Mononuclear cell (primary cell): ENCODE measurements around the gene ERLIN1. TPM values are rescaled to one million over a fixed set of nuclear protein-coding genes. Genes with fewer than 3 reads are reported as not detected.
"Not testable (repeated sequence)": the region's sequence is repeated elsewhere in the genome, so short reads cannot be mapped to it uniquely, and the experiment has no call there.

ENCODE experiments used
- H3K27me3 ChIP-seq: 2 replicates; pipeline ENCODE4 v1.6.0; 2011; ENCODE audit warnings: low read length, control low read depth; ENCODE audit not compliant: insufficient read depth
- H3K4me1 ChIP-seq: 2 replicates; pipeline ENCODE4 v1.5.1; 2011; ENCODE audit warnings: mild to moderate bottlenecking, low read length, control low read depth; ENCODE audit not compliant: insufficient read depth
- H3K4me3 ChIP-seq: 2 replicates; pipeline ENCODE4 v1.5.1; 2011; ENCODE audit warnings: mild to moderate bottlenecking, low read length, moderate library complexity
- H3K9me3 ChIP-seq: 2 replicates; pipeline ENCODE4 v1.5.1; 2011; ENCODE audit warnings: low read depth, mild to moderate bottlenecking, control low read depth, low read length
- total RNA-seq: library from RNA; depleted of rRNA; stranded (reverse); fragments of >200 nt; gene quantifications from one replicate; pipeline ENCODE4 v1.2.3, GENCODE V29; 2012

Gene ERLIN1
- total RNA-seq, 1 donor, result 2.7 TPM

DNA sequence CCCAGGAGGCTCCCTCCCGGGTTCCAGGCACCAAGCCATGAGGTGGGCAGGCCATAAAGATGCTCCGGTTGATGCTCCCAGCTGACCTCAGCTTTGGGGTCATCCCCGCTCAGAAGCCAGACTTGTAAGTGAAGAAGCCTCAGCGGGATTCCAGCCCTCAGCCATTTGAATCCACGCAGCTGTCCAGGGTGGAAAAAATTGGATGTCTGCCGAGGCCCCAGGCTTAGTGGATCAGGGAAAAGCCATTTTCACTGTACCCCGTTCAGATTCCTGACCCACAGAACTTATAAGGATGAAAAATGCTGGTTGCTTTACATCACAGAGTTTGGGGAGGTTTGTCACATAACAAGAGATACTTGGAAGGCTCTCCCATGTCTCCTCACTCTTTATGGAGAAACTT lies 55.0 kb downstream of the ERLIN1 start:
- Histone ChIP-seq H3K27me3 (no peaks in the 10 kb centered on the region), H3K4me1 (no peaks in the 10 kb centered on the region), H3K9me3 (peaks cover 10% of the 10 kb centered on the region), H3K4me3 (no peak overlapping the region)

DNA sequence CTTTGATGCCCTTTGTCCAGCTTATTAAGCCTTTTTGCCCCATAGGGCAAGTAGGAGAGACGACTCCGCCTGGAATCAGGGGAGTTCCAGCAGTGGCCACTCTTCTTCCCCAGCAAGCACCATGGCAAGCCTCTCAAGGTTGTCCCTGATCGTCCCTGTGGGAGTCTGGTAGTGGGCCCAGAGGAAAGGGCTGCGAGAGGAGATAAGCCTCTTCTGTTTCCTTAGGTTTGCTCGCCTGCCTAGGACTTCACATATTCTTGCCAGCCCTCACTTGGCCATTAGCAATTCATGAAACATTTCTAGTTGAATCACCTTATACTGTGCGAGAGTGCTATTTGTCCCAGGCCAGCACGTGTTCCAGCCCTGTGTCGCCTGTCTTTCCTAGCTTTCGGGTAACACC lies 56.4 kb downstream of the ERLIN1 start:
- H3K4me3 ChIP-seq, result no peak overlapping the region
- no peaks in the 10 kb centered on the region for H3K9me3 ChIP-seq
- H3K4me1 ChIP-seq, result no peaks in the 10 kb centered on the region
- H3K27me3 ChIP-seq, result no peaks in the 10 kb centered on the region

DNA sequence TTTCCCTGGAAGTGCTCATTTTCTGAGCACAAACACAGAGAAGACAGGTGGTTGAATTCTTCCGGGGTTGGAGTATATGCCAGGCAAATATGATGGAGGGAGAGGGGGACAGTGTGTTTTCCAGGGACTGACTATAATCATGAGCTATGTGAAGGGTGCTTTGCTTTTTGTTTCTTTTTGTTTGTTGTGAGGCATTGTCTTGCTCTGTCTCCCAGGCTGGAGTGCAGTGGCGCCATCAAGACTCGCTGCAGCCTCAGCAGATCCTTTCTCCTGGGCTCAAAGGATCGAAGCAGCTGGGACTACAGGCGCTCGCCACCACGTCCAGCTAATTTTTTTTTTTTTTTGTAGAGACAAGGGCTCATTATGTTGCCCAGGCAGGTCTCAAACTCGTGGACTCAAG lies 56.9 kb downstream of the ERLIN1 start:
- no peaks in the 10 kb centered on the region for H3K4me1 ChIP-seq
- no peaks in the 10 kb centered on the region for H3K9me3 ChIP-seq
- no peaks in the 10 kb centered on the region for H3K27me3 ChIP-seq
- H3K4me3 ChIP-seq, result no peak overlapping the region

DNA sequence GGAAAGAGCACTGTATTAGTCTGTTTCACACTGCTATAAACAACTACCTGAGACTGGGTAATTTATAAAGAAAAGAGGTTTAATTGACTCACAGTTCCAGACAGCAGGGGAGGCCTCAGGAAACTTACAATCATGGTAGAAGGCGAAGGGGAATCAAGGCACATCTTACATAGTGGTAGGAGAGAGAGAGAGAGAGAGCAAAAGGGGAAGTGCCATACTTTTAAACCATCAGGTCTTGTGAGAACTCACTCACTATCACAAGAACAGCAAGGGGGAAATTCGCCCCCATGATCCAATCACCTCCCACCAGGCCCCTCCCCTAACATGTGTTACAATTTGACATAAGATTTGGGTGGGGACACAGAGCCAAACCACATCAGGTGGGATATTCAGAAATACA lies 60.5 kb downstream of the ERLIN1 start:
- not testable (repeated sequence) for H3K9me3 ChIP-seq, H3K4me1 ChIP-seq, H3K27me3 ChIP-seq, H3K4me3 ChIP-seq

DNA sequence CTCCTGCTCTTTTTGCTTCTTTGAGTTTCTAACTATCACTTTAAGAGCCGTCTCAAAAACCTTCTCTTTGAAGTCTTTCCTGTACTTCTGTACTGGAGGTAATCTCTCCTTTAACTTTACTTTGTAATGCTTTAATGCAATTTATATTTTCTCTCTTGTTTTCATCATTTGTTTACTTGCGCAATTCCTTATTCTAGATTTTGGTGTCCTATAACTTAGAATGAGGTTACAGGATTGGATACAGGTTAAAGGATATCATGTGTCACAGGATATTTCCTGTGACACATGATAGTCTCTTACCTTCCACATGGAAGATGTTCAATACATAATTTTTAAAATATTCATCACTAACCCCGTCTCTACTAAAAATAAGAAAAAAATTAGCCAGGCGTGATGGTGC lies 61.7 kb downstream of the ERLIN1 start:
- no peak overlapping the region for H3K4me3 ChIP-seq
- H3K4me1 ChIP-seq, result no peaks in the 10 kb centered on the region
- no peaks in the 10 kb centered on the region for H3K27me3 ChIP-seq
- no peaks in the 10 kb centered on the region for H3K9me3 ChIP-seq

DNA sequence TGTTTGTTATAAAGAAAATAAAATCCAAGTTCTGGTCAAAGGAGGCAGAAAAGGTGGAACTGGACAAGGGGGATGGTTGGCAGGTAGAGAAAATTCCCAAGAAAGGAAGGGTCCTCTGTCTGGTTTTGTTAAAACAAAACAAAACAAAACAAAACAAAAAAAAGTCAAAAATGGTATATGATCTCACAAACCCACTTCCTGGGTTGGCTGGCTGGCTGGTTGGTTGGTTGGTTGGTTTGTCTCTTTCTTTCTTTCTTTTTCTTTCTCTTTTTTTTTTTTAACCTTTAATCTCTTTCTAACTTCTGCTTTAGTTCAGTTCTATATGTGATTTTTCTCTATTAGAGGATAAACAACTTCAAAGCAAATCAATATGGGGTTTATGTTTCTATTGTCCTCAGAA lies 63.0 kb downstream of the ERLIN1 start:
- Histone ChIP-seq H3K9me3 (no peaks in the 10 kb centered on the region), H3K4me3 (no peak overlapping the region), H3K27me3 (no peaks in the 10 kb centered on the region), H3K4me1 (no peaks in the 10 kb centered on the region)

DNA sequence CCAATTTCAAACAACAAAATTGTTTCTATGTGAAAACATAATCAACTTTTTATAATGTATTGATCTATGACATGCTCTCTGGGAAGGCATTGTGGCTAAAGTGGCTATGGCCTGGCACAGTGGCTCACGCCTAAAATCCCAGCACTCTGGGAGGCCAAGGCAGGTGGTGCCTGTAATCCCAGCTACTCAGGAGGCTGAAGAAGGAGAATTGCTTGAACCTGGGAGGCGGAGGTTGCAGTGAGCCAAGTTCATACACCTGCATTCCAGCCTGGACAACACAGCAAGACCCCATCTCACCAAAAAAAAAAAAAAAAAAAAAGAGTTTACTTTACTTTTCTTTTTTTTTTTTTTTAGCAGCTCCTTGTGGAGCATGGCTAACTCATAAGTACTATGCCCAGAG lies 65.3 kb downstream of the ERLIN1 start:
- Histone ChIP-seq H3K4me3 (no peak overlapping the region), H3K4me1 (no peaks in the 10 kb centered on the region), H3K9me3 (no peaks in the 10 kb centered on the region), H3K27me3 (peaks cover 5% of the 10 kb centered on the region)

DNA sequence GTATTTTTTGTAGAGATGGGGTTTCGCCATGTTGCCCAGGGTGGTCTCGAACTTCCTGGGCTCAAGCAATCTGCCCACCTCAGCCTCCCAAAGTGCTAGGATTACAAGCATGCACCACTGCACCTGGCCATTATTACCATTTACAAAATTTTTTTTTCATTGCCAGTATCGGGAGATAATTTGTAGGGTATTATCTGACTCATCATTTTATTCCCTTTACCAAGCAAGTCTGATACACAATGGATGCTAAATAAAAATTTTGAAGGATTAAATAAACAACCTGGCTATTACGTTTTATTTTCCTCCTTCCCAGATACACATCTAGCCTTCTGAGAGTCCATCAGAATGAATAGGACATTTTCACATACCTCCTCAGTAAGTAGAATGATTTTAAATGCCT lies 66.1 kb downstream of the ERLIN1 start:
- Histone ChIP-seq H3K4me3 (no peak overlapping the region), H3K27me3 (peaks cover 5% of the 10 kb centered on the region)

DNA sequence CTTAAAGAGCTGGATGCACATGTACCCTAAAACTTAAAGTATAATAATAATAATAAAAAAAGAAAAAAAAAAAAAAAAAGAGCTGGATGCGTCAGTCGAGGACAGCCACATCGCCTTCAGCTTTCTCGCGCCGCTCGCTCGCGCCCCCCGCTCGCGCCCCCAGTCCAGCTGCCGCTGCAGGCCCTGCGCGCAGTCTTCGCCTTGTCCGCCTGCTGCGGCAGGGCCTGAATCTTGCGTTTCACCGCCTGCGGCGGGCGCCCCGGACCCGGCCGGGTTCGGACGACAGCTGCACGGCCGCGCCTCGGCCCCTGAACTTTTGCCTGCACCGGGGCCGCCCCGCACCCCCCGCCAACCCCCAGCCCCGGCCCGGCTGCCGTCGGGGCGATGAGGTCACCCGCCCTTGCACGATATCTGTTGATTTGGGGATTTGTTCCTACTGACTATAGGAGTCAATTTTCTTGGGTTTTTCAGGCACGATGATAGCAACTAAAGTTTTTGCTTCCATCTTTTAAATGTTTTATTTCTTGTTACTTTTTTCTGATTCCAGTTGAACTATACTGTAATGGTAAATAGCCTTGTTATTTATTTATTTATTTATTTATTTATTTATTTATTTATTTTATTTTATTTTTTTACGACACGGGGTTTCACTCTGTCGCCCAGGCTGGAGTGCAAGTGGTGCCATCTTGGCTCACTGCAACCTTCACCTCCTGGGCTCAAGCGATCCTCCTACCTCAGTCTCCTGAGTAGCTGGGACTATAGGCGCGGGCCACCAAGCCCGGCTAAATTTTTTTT lies 70.7 kb downstream of the ERLIN1 start:
- H3K4me3 ChIP-seq, result no peak overlapping the region
- peaks cover 7% of the 10 kb centered on the region for H3K27me3 ChIP-seq
- no peaks in the 10 kb centered on the region for H3K9me3 ChIP-seq
- H3K4me1 ChIP-seq, result no peaks in the 10 kb centered on the region

More for the DNA sequence above, 66.1 kb downstream of the ERLIN1 start:
- Histone ChIP-seq H3K9me3 (no peaks in the 10 kb centered on the region), H3K4me1 (no peaks in the 10 kb centered on the region)

DNA sequence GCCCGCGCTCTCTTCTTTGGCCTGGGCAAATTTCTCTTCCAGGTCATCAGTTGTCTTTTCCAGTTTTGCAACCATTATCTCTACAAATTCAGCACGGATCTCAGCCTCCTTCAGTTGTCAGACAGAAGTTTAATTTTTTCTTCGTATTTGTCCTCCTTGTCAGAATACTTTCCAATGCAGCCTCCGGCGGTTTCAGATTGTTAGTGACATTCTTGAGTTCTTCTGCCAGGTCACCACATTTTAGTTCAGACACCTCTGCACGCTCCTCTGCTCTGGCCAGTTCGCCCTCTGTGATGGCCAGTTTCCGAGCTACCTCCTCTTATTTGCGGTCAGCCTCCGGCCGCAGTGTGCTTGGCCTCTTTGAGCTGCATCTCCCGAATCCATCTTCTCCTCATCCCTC lies 71.4 kb downstream of the ERLIN1 start:
- no peaks in the 10 kb centered on the region for H3K4me1 ChIP-seq
- no peak overlapping the region for H3K4me3 ChIP-seq
- H3K9me3 ChIP-seq, result no peaks in the 10 kb centered on the region
- H3K27me3 ChIP-seq, result peaks cover 7% of the 10 kb centered on the region

DNA sequence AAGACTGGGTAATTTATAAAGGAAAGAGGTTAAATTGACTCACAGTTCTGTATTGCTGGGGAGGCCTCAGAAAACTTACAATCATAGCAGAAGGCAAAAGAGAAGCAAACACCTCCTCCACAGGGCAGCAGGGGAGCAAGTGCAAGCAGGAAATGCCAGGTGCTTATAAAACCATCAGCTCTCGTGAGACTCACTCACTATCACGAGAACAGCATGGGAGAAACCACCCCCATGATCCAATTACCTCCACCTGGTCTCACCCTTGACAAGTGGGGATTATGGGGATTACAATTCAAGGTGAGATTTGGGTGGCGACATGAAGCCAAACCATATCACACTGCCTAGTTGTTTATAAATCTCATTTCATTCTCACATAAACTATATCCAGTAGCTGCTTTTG lies 76.2 kb downstream of the ERLIN1 start:
- Histone ChIP-seq H3K4me3 (no peak overlapping the region), H3K9me3 (no peaks in the 10 kb centered on the region), H3K27me3 (peaks cover 2% of the 10 kb centered on the region), H3K4me1 (no peaks in the 10 kb centered on the region)

DNA sequence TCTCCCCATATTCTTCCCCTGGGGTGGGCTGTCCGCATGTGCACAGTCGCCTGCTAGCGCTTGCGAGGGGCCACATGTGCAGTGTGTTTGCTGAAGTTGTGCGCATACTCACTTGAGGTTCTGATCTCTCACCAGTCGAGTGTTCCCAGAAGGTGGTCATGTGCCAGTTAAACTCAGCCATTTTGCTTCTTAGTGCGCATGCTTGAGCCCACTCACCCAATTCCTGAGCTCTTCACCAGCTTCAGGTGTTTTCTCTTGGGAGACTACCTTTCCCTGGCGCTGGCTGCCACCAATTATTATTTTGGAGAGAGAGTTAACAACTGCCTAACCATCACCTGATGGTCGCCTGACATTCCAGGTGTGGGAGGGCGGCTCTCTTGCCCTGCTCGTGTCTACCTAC lies 79.0 kb downstream of the ERLIN1 start:
- Histone ChIP-seq H3K4me1 (no peaks in the 10 kb centered on the region), H3K4me3 (no peak overlapping the region), H3K27me3 (no peaks in the 10 kb centered on the region), H3K9me3 (no peaks in the 10 kb centered on the region)

DNA sequence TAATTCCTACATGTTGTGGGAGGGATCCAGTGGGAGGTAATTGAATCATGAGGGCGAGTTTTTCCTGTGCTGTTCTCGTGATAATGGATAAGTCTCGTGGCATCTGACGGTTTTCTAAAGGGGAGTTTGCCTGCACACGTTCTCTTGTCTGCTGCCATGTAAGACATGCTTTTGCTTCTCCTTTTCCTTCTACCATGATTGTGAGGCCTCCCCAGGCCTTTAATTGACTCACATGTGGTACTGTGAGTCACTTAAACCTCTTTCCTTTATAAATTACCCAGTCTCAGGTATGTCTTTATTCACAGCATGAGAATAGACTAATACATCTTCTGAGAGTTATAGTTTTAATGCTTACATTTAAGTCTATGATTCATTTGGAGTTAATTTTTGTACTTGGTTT lies 81.5 kb downstream of the ERLIN1 start:
- Histone ChIP-seq H3K9me3 (no peaks in the 10 kb centered on the region), H3K4me1 (no peaks in the 10 kb centered on the region), H3K27me3 (no peaks in the 10 kb centered on the region)

DNA sequence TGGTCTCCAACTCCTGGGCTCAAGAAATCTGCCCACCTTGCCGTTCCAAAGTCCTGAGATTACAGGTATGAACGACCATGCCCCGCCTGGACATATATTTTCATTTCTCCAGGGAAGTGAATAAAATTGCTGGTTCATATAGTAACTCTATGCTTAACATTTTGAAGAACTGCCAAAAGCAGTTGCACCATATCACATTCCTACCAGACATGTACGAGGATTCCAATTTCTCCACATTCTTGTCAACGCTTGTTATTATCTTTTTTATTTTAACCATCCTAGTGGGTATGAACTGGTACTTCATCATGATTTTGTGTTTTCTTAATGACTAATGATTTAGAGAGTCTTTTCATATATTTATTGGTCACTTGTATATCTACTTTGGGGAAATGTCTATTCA lies 82.2 kb downstream of the ERLIN1 start:
- H3K27me3 ChIP-seq, result no peaks in the 10 kb centered on the region
- no peak overlapping the region for H3K4me3 ChIP-seq
- no peaks in the 10 kb centered on the region for H3K9me3 ChIP-seq
- H3K4me1 ChIP-seq, result no peaks in the 10 kb centered on the region

More for the DNA sequence above, 81.5 kb downstream of the ERLIN1 start:
- no peak overlapping the region for H3K4me3 ChIP-seq

DNA sequence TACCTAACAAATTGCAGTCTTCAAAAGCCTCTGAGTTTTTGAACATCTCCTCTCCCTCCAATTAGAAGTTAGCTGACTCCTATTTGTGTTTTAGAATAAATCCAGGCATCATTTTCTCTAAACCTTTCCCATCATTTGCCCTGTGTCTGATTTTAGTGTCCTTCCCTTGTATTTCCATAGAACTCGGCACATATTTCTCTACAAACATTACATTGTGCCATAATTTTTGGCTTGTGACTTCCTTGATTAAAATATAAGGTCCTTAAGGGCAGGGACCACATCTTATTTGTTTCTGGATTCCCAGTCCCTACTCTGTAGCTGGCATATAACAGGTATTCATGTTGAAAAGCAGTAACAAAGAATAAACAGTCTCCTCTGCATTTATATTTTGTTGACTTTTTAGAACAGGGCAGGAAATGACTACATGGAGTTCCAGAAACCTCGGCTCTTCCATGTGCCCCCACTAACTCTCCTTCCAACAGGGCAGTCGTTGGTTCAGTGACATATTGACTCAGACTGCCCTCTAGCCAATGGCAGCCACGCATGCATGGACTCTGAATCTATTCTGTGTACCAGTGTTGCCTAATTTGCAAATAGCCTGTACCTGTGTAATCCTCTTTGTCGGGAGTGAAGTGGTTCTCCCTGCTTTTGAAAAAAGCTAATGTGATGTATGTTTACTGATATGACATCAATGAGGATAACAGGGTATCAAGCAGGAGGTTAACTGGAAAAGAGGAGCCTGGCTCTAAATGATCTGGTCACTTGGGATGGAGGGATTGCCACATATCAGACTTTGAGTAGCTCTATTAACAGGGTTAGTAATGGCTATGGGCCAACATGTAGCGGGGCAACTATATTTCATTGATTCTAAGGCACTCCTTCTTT lies 84.4 kb downstream of the ERLIN1 start:
- H3K9me3 ChIP-seq, result no peaks in the 10 kb centered on the region
- no peaks in the 10 kb centered on the region for H3K27me3 ChIP-seq
- H3K4me3 ChIP-seq, result no peak overlapping the region
- H3K4me1 ChIP-seq, result no peaks in the 10 kb centered on the region
